ENCODE results near the gene THRB.

DNA sequence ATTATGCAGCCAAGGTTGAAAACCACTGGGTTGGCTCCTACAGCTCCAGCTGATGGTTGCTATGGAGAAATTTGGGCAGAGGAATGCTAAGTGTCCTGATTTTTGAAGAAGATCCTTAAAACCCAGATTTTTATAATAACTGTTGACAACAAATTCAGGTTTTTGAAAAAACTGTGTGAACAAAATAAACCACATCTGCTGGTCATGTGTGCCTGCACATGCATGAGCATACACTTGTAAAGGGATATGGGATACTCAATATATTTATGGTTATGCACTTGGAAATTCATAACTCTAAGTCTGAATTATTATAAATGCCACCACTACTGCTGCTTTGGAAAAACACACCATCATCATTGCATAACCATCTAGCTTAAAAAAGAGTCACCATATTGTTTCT is 133.7 kb downstream of the THRB start:
- TF ChIP-seq, protein P1, sequence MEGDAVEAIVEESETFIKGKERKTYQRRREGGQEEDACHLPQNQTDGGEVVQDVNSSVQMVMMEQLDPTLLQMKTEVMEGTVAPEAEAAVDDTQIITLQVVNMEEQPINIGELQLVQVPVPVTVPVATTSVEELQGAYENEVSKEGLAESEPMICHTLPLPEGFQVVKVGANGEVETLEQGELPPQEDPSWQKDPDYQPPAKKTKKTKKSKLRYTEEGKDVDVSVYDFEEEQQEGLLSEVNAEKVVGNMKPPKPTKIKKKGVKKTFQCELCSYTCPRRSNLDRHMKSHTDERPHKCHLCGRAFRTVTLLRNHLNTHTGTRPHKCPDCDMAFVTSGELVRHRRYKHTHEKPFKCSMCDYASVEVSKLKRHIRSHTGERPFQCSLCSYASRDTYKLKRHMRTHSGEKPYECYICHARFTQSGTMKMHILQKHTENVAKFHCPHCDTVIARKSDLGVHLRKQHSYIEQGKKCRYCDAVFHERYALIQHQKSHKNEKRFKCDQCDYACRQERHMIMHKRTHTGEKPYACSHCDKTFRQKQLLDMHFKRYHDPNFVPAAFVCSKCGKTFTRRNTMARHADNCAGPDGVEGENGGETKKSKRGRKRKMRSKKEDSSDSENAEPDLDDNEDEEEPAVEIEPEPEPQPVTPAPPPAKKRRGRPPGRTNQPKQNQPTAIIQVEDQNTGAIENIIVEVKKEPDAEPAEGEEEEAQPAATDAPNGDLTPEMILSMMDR (IDR thresholded peaks at IDR 0.05) = no peak
- TF ChIP-seq EP300 (IDR thresholded peaks at IDR 0.05) (no peak), POLR2A (IDR thresholded peaks at IDR 0.05) (no peak), POLR2AphosphoS5 (IDR thresholded peaks at IDR 0.05) (no peak)

All from upper lobe of left lung (tissue), 4 donors.